GM23338 (cell line): ENCODE results near the gene GP9. TPM values are rescaled to one million over a fixed set of nuclear protein-coding genes. Genes with fewer than 3 reads are reported as not detected.

Experiments
- ATAC-seq: fragments of 200-7000 bp; cut with Tn5 transposase; 3 replicates; pipeline ENCODE4 v1.9.1; 2020
- DNase-seq: peaks from one replicate; pipeline ENCODE4 v3.0.0-alpha.2; 2015; ENCODE audit warnings: low spot score
- H2AFZ ChIP-seq: fragments of 200-600 bp; sonication (generic); 2 replicates; pipeline ENCODE4 v1.8.0; 2016; ENCODE audit warnings: antibody characterized with exemption, mild to moderate bottlenecking, moderate library complexity
- H3F3A ChIP-seq: fragments of 200-600 bp; sonication (generic); replicated peaks from 2 replicates; pipeline ENCODE4 v1.8.0; 2017; ENCODE audit warnings: antibody characterized with exemption, mixed run types, low read depth
- H3K27ac ChIP-seq: fragments of 200-600 bp; sonication (generic); 2 replicates; pipeline ENCODE4 v1.6.1; 2016; ENCODE audit warnings: low read depth
- H3K27me3 ChIP-seq: fragments of 200-600 bp; sonication (generic); 2 replicates; pipeline ENCODE4 v1.8.0; 2016; ENCODE audit warnings: mild to moderate bottlenecking, mixed run types, moderate library complexity; ENCODE audit not compliant: insufficient read depth
- H3K36me3 ChIP-seq: fragments of 200-600 bp; sonication (generic); 2 replicates; pipeline ENCODE4 v1.8.0; 2016; ENCODE audit warnings: mild to moderate bottlenecking; ENCODE audit not compliant: insufficient read depth
- H3K4me1 ChIP-seq: fragments of 200-600 bp; sonication (generic); 2 replicates; pipeline ENCODE4 v1.8.0; 2016; ENCODE audit warnings: mild to moderate bottlenecking, moderate library complexity; ENCODE audit not compliant: insufficient read depth
- H3K4me2 ChIP-seq: fragments of 200-600 bp; sonication (generic); 2 replicates; pipeline ENCODE4 v1.7.1; 2017; ENCODE audit warnings: mixed run types
- H3K4me3 ChIP-seq: fragments of 200-600 bp; sonication (generic); 2 replicates; pipeline ENCODE4 v1.6.1; 2016; ENCODE audit warnings: mixed run types
- H3K79me2 ChIP-seq: fragments of 200-600 bp; sonication (generic); replicated peaks from 2 replicates; pipeline ENCODE4 v1.8.0; 2017; ENCODE audit warnings: mild to moderate bottlenecking; ENCODE audit not compliant: insufficient read depth
- H3K9me2 ChIP-seq: fragments of 200-600 bp; sonication (generic); 2 replicates; pipeline ENCODE4 v1.8.0; 2017; ENCODE audit not compliant: insufficient read depth
- H4K20me1 ChIP-seq: fragments of 200-600 bp; sonication (generic); replicated peaks from 2 replicates; pipeline ENCODE4 v1.8.0; 2017; ENCODE audit warnings: mild to moderate bottlenecking; ENCODE audit not compliant: insufficient read depth
- H3K27ac Mint-ChIP-seq: 2 replicates; pipeline ENCODE4 v1.8.0; 2020; ENCODE audit warnings: inconsistent platforms, mild to moderate bottlenecking, moderate library complexity, mixed read lengths
- H3K27me3 Mint-ChIP-seq: 3 replicates; pipeline ENCODE4 v1.8.0; 2022; ENCODE audit warnings: low read depth, mild to moderate bottlenecking, moderate library complexity, mixed read lengths, inconsistent platforms; ENCODE audit not compliant: insufficient read depth, poor library complexity
- H3K36me3 Mint-ChIP-seq: 3 replicates; pipeline ENCODE4 v1.8.0; 2021; ENCODE audit warnings: low read depth, mild to moderate bottlenecking, inconsistent platforms, moderate library complexity, mixed read lengths
- H3K4me1 Mint-ChIP-seq: 3 replicates; pipeline ENCODE4 v1.8.0; 2020; ENCODE audit warnings: mild to moderate bottlenecking, inconsistent platforms, mixed read lengths
- H3K4me3 Mint-ChIP-seq: 3 replicates; pipeline ENCODE4 v1.8.0; 2021; ENCODE audit warnings: moderate library complexity, mild to moderate bottlenecking, inconsistent platforms, mixed read lengths
- H3K9me3 Mint-ChIP-seq: 3 replicates; pipeline ENCODE4 v1.8.0; 2020; ENCODE audit warnings: moderate library complexity, mild to moderate bottlenecking, inconsistent platforms, mixed read lengths
- CREB1 ChIP-seq: fragments of 250-450 bp; sonication (Bioruptor Pico); IDR thresholded peaks from 2 replicates; pipeline ENCODE4 v1.5.0; 2020; ENCODE audit warnings: low read depth, mild to moderate bottlenecking, moderate library complexity
- EZH2 ChIP-seq: fragments of 200-600 bp; sonication (generic); IDR thresholded peaks from one replicate; pipeline ENCODE4 v1.8.0; 2017; ENCODE audit warnings: antibody characterized with exemption, mild to moderate bottlenecking, low read depth; ENCODE audit not compliant: unreplicated experiment
- EZH2phosphoT487 ChIP-seq: fragments of 200-600 bp; sonication (generic); IDR thresholded peaks from one replicate; pipeline ENCODE4 v1.8.1; 2018; ENCODE audit warnings: antibody characterized with exemption; ENCODE audit not compliant: unreplicated experiment
- JUNB ChIP-seq: IDR thresholded peaks from one replicate; pipeline ENCODE4 v1.6.1; 2016; ENCODE audit warnings: antibody characterized with exemption; ENCODE audit not compliant: unreplicated experiment
- NANOG ChIP-seq: IDR thresholded peaks from 2 replicates; pipeline ENCODE4 v1.6.1; 2016; ENCODE audit warnings: antibody characterized with exemption, borderline replicate concordance
- POLR2AphosphoS5 ChIP-seq: IDR thresholded peaks from 2 replicates; pipeline ENCODE4 v1.6.1; 2016; ENCODE audit warnings: antibody characterized with exemption, low read depth
- STAT1 ChIP-seq: IDR thresholded peaks from one replicate; pipeline ENCODE4 v1.6.1; 2016; ENCODE audit warnings: antibody characterized with exemption; ENCODE audit not compliant: unreplicated experiment
- ZNF114 ChIP-seq: fragments of 250-450 bp; sonication (Bioruptor Pico); IDR thresholded peaks from 2 replicates; pipeline ENCODE4 v1.5.0; 2020; ENCODE audit warnings: mild to moderate bottlenecking, moderate library complexity
- ZNF331 ChIP-seq: fragments of 250-450 bp; sonication (Bioruptor Pico); IDR thresholded peaks from 2 replicates; pipeline ENCODE4 v1.5.0; 2020; ENCODE audit warnings: low read depth, mild to moderate bottlenecking, moderate library complexity
- polyA plus RNA-seq: library from polyadenylated mRNA; unstranded; fragments of >200 nt; fragmentation: Nextera tagmentation; extraction: Ambion mirVana; gene quantifications from 2 replicates; pipeline ENCODE4 v1.2.1, GENCODE V29; 2016
- total RNA-seq: library from RNA; depleted of rRNA; stranded (reverse); fragments of >200 nt; shearing (Covaris generic); gene quantifications from 2 replicates; pipeline ENCODE4 v1.2.3, GENCODE V29; 2014
- TF ChIP-seq, protein P1 (sequence below), 2 experiments: fragments of 200-600 bp in 1 of 2; sonication (generic) in 1 of 2; conservative IDR thresholded peaks; 2 replicates each; pipeline versions ENCODE4 v1.5.1 to v1.6.1; 2016 to 2017; ENCODE audit warnings: antibody characterized with exemption in 2 of 2, low read depth in 2 of 2, mild to moderate bottlenecking in 2 of 2, moderate library complexity in 1 of 2
- TF ChIP-seq, protein P2 (sequence below): fragments of 250-450 bp; sonication (Bioruptor Pico); IDR thresholded peaks from 2 replicates; pipeline ENCODE4 v1.5.0; 2020; ENCODE audit warnings: mild to moderate bottlenecking, moderate library complexity
- TF ChIP-seq, protein P3 (sequence below): IDR thresholded peaks from one replicate; pipeline ENCODE4 v1.6.1; 2018; ENCODE audit warnings: antibody characterized with exemption; ENCODE audit not compliant: unreplicated experiment
- TF ChIP-seq, protein P4 (sequence below): IDR thresholded peaks from 2 replicates; pipeline ENCODE4 v1.6.1; 2016; ENCODE audit warnings: antibody characterized with exemption

Gene GP9
- total and polyA plus RNA-seq, 2 experiments from 2014 or later: not detected

DNA sequence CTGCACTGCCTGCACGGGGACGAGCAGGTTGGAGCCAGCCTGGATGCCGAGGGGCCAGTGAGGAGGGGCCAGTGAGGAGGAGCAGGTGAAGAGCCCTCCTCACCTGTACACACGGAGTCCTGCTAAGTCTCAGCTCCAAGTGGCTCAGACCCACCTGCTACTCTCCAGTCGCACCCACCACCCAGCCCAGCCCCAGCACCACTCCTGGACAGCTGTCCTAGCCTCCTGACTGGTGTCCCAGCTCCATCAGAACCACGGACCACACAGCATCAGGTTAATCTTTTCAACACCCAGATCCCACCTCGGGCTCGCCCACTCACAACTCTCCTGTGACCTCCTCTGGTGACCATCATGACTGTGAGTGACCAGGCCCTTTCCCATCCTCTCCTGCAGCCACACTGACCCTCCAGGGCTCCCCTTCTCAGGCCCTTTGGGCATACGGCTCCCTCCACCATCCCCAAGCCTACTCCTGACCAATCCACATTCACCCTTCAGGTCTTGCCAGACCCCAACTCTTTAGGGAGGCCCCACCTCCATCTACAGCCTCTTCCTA is 45.7 kb upstream of the GP9 start:
- ATAC-seq: no peak
- H3K4me1 Mint-ChIP-seq: peaks cover 9% of the 10 kb centered on the region; the same call in 2 of the 3 replicates
- Histone ChIP-seq H3K4me1 (no peaks in the 10 kb centered on the region; the same call in 1 of the 2 replicates), H4K20me1 (no peaks in the 10 kb centered on the region), H3F3A (no peaks in the 10 kb centered on the region), H3K4me2 (no peak overlapping the region), H3K27me3 (no peaks in the 10 kb centered on the region), H3K79me2 (no peaks in the 10 kb centered on the region), H3K36me3 (no peaks in the 10 kb centered on the region), H3K9me2 (no peaks in the 10 kb centered on the region), H3K4me3 (no peak overlapping the region), H3K27ac (no peak overlapping the region), H2AFZ (no peak overlapping the region)
- no peaks in the 10 kb centered on the region; the same call in 2 of the 3 replicates for H3K36me3 Mint-ChIP-seq
- TF ChIP-seq CREB1 (CRISPR knock-in tag): no peak
- no peak for TF ChIP-seq EZH2
- no peak for TF ChIP-seq NANOG
- TF ChIP-seq ZNF114 (CRISPR knock-in tag): no peak
- TF ChIP-seq ZNF331 (CRISPR knock-in tag): no peak
- TF ChIP-seq POLR2AphosphoS5: no peak
- TF ChIP-seq STAT1: no peak
- TF ChIP-seq, protein P1, sequence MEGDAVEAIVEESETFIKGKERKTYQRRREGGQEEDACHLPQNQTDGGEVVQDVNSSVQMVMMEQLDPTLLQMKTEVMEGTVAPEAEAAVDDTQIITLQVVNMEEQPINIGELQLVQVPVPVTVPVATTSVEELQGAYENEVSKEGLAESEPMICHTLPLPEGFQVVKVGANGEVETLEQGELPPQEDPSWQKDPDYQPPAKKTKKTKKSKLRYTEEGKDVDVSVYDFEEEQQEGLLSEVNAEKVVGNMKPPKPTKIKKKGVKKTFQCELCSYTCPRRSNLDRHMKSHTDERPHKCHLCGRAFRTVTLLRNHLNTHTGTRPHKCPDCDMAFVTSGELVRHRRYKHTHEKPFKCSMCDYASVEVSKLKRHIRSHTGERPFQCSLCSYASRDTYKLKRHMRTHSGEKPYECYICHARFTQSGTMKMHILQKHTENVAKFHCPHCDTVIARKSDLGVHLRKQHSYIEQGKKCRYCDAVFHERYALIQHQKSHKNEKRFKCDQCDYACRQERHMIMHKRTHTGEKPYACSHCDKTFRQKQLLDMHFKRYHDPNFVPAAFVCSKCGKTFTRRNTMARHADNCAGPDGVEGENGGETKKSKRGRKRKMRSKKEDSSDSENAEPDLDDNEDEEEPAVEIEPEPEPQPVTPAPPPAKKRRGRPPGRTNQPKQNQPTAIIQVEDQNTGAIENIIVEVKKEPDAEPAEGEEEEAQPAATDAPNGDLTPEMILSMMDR (conservative IDR thresholded peaks at IDR 0.05; ENCODE audit: low read depth in 2 of 2): no peak
- TF ChIP-seq, protein P2, sequence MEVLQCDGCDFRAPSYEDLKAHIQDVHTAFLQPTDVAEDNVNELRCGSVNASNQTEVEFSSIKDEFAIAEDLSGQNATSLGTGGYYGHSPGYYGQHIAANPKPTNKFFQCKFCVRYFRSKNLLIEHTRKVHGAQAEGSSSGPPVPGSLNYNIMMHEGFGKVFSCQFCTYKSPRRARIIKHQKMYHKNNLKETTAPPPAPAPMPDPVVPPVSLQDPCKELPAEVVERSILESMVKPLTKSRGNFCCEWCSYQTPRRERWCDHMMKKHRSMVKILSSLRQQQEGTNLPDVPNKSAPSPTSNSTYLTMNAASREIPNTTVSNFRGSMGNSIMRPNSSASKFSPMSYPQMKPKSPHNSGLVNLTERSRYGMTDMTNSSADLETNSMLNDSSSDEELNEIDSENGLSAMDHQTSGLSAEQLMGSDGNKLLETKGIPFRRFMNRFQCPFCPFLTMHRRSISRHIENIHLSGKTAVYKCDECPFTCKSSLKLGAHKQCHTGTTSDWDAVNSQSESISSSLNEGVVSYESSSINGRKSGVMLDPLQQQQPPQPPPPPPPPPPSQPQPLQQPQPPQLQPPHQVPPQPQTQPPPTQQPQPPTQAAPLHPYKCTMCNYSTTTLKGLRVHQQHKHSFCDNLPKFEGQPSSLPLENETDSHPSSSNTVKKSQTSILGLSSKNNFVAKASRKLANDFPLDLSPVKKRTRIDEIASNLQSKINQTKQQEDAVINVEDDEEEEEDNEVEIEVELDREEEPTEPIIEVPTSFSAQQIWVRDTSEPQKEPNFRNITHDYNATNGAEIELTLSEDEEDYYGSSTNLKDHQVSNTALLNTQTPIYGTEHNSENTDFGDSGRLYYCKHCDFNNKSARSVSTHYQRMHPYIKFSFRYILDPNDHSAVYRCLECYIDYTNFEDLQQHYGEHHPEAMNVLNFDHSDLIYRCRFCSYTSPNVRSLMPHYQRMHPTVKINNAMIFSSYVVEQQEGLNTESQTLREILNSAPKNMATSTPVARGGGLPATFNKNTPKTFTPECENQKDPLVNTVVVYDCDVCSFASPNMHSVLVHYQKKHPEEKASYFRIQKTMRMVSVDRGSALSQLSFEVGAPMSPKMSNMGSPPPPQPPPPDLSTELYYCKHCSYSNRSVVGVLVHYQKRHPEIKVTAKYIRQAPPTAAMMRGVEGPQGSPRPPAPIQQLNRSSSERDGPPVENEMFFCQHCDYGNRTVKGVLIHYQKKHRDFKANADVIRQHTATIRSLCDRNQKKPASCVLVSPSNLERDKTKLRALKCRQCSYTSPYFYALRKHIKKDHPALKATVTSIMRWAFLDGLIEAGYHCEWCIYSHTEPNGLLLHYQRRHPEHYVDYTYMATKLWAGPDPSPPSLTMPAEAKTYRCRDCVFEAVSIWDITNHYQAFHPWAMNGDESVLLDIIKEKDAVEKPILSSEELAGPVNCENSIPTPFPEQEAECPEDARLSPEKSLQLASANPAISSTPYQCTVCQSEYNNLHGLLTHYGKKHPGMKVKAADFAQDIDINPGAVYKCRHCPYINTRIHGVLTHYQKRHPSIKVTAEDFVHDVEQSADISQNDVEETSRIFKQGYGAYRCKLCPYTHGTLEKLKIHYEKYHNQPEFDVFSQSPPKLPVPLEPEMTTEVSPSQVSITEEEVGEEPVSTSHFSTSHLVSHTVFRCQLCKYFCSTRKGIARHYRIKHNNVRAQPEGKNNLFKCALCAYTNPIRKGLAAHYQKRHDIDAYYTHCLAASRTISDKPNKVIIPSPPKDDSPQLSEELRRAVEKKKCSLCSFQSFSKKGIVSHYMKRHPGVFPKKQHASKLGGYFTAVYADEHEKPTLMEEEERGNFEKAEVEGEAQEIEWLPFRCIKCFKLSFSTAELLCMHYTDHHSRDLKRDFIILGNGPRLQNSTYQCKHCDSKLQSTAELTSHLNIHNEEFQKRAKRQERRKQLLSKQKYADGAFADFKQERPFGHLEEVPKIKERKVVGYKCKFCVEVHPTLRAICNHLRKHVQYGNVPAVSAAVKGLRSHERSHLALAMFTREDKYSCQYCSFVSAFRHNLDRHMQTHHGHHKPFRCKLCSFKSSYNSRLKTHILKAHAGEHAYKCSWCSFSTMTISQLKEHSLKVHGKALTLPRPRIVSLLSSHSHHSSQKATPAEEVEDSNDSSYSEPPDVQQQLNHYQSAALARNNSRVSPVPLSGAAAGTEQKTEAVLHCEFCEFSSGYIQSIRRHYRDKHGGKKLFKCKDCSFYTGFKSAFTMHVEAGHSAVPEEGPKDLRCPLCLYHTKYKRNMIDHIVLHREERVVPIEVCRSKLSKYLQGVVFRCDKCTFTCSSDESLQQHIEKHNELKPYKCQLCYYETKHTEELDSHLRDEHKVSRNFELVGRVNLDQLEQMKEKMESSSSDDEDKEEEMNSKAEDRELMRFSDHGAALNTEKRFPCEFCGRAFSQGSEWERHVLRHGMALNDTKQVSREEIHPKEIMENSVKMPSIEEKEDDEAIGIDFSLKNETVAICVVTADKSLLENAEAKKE (CRISPR knock-in tag): no peak
- no peak for TF ChIP-seq EZH2phosphoT487
- TF ChIP-seq, protein P3, sequence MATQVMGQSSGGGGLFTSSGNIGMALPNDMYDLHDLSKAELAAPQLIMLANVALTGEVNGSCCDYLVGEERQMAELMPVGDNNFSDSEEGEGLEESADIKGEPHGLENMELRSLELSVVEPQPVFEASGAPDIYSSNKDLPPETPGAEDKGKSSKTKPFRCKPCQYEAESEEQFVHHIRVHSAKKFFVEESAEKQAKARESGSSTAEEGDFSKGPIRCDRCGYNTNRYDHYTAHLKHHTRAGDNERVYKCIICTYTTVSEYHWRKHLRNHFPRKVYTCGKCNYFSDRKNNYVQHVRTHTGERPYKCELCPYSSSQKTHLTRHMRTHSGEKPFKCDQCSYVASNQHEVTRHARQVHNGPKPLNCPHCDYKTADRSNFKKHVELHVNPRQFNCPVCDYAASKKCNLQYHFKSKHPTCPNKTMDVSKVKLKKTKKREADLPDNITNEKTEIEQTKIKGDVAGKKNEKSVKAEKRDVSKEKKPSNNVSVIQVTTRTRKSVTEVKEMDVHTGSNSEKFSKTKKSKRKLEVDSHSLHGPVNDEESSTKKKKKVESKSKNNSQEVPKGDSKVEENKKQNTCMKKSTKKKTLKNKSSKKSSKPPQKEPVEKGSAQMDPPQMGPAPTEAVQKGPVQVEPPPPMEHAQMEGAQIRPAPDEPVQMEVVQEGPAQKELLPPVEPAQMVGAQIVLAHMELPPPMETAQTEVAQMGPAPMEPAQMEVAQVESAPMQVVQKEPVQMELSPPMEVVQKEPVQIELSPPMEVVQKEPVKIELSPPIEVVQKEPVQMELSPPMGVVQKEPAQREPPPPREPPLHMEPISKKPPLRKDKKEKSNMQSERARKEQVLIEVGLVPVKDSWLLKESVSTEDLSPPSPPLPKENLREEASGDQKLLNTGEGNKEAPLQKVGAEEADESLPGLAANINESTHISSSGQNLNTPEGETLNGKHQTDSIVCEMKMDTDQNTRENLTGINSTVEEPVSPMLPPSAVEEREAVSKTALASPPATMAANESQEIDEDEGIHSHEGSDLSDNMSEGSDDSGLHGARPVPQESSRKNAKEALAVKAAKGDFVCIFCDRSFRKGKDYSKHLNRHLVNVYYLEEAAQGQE: no peak
- TF ChIP-seq JUNB: no peak
- TF ChIP-seq, protein P4, sequence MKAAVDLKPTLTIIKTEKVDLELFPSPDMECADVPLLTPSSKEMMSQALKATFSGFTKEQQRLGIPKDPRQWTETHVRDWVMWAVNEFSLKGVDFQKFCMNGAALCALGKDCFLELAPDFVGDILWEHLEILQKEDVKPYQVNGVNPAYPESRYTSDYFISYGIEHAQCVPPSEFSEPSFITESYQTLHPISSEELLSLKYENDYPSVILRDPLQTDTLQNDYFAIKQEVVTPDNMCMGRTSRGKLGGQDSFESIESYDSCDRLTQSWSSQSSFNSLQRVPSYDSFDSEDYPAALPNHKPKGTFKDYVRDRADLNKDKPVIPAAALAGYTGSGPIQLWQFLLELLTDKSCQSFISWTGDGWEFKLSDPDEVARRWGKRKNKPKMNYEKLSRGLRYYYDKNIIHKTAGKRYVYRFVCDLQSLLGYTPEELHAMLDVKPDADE: no peak
- H3K27ac Mint-ChIP-seq: no peak overlapping the region
- no peaks in the 10 kb centered on the region for H3K9me3 Mint-ChIP-seq
- H3K4me3 Mint-ChIP-seq: no peak overlapping the region
- H3K27me3 Mint-ChIP-seq: peaks cover 6% of the 10 kb centered on the region
- DNase-seq: no peak
